Right lobe of liver (tissue), 6 donors: Measurements from ENCODE around the gene SLC44A4. TPM values are rescaled to one million over a fixed set of nuclear protein-coding genes. Genes with fewer than 3 reads are reported as not detected.
A peak's percentile ranks its signal among the peaks of the same experiment; 100 is the strongest.

Experiments used
- ATAC-seq, 4 donors: fragments of 200-7000 bp; cut with Tn5 transposase; one replicate each; pipeline ENCODE4 v1.9.1; 2020; ENCODE audit warnings: mild to moderate bottlenecking in 4 of 4, moderate library complexity in 4 of 4
- DNase-seq, 3 donors: peaks; one replicate each; pipeline ENCODE4 v3.0.0-alpha.2; 2020
- H3K27ac ChIP-seq, 3 donors: fragments of 200-600 bp; one replicate each; pipeline ENCODE4 v1.8.0; 2022
- H3K27me3 ChIP-seq, 2 donors: fragments of 200-600 bp; one replicate each; pipeline ENCODE4 v1.8.0; 2022
- H3K36me3 ChIP-seq, 4 donors: fragments of 200-600 bp; sonication (generic) in 1 of 4; one replicate each; pipeline versions ENCODE4 v1.5.1 to v1.8.0; 2017 to 2022; ENCODE audit warnings: control low read depth in 1 of 4
- H3K4me1 ChIP-seq, 4 donors: fragments of 200-600 bp; sonication (generic) in 1 of 4; one replicate each; pipeline versions ENCODE4 v1.5.1 to v1.8.0; 2017 to 2022; ENCODE audit warnings: control low read depth in 1 of 4
- H3K4me3 ChIP-seq, 3 donors: fragments of 200-600 bp; one replicate each; pipeline ENCODE4 v1.8.0; 2022
- H3K9me3 ChIP-seq, 4 donors: fragments of 200-600 bp; sonication (generic) in 1 of 4; one replicate each; pipeline versions ENCODE4 v1.5.1 to v1.8.0; 2017 to 2022; ENCODE audit warnings: control low read depth in 1 of 4
- POLR2A ChIP-seq: fragments of 450-650 bp; IDR thresholded peaks from one replicate; pipeline ENCODE4 v1.6.1; 2017; ENCODE audit warnings: antibody characterized with exemption, mild to moderate bottlenecking
- WGBS: methylation state at CpG from one replicate; pipeline ENCODE4 v1.1.6; 2018; ENCODE audit warnings: low coverage, low lambda C conversion rate; ENCODE audit not compliant: insufficient coverage; ENCODE audit errors: missing lambda C conversion rate; 5-methylcytosine and 5-hydroxymethylcytosine counted together
- intact Hi-C, 2 donors: fragments of 100-400 bp; cut with DNase I; formaldehyde crosslinking; loops; one replicate each; pipeline versions ENCODE4 v1.11.2 to v1.14.1; 2022
- total RNA-seq, 6 experiments: library from RNA; depleted of rRNA in 2 of 6; stranded (reverse); fragments of >200 nt in 2 of 6; fragmentation: NEBNext Ultra II Directional in 3 of 6; extraction: Animal tissue kit (Norgen Biotek cat#: 25700) in 3 of 6; gene quantifications; one replicate each; pipeline versions ENCODE4 v1.1.0 to v1.2.4, GENCODE V29; 2016 to 2023
- TF ChIP-seq, protein P1 (sequence below), 4 donors: fragments of 200-600 bp in 3 of 4; fragments of 450-650 bp in 1 of 4; IDR thresholded peaks; one replicate each; pipeline versions ENCODE4 v1.5.1 to v1.8.0; 2016 to 2022; ENCODE audit warnings: antibody characterized with exemption in 4 of 4, mild to moderate bottlenecking in 2 of 4
- donor health status: DM: no; HTN: yes; CAD: no.
- donor health status: DM: no; HTN: no; CAD: no.
- donor health status: DM: no; HTN: no; CAD: no.
- donor health status: DM: no; HTN: yes; CAD: no.
- donor health status: DM: no; HTN: yes; CAD: no.

Gene SLC44A4
- total RNA-seq, 6 experiments from 2014 or later, result 0.09 to 0.25 TPM; not detected in 4

GRCh38 chr6:31896493-31896855, 17.7 kb upstream of the SLC44A4 start:
- Histone ChIP-seq H3K4me1 (peaks cover 0 to 15% (median 0%) of the 10 kb centered on the region in 4 donors), H3K9me3 (no peaks in the 10 kb centered on the region), H3K36me3 (peaks cover 0 to 35% (median 1%) of the 10 kb centered on the region in 4 donors), H3K27me3 (no peaks in the 10 kb centered on the region), H3K4me3 (peak overlapping the region in 1 of 3 donors; percentile 79), H3K27ac (peak overlapping the region in 2 of 3 donors; percentile 51 to 78)
- no peak for ATAC-seq
- intact Hi-C loops, result no loop called here
- DNase-seq, result no peak
- TF ChIP-seq, protein P1, sequence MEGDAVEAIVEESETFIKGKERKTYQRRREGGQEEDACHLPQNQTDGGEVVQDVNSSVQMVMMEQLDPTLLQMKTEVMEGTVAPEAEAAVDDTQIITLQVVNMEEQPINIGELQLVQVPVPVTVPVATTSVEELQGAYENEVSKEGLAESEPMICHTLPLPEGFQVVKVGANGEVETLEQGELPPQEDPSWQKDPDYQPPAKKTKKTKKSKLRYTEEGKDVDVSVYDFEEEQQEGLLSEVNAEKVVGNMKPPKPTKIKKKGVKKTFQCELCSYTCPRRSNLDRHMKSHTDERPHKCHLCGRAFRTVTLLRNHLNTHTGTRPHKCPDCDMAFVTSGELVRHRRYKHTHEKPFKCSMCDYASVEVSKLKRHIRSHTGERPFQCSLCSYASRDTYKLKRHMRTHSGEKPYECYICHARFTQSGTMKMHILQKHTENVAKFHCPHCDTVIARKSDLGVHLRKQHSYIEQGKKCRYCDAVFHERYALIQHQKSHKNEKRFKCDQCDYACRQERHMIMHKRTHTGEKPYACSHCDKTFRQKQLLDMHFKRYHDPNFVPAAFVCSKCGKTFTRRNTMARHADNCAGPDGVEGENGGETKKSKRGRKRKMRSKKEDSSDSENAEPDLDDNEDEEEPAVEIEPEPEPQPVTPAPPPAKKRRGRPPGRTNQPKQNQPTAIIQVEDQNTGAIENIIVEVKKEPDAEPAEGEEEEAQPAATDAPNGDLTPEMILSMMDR (IDR thresholded peaks at IDR 0.05), result no peak
- TF ChIP-seq POLR2A, result no peak
- WGBS, result 50% methylated on average over 3 of the region's 4 CpGs

DNA sequence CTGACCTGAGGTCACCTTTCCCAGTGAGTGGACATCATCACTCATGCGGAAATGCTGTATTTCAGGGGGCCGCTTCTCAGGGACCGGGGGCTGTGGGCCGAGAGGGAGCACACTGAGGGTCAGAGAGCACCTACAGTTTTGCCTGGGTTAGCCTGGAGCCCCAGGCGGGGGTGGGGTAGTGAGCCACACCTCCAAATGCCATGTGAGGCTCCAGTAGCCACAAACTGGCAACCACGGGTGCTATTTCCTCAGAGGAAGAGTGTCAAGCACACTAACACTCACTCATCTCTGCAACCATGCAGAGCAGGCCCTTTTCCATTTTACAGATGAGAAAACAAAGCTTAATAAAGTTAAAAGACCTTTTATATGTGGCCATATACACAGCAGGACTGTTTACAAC, 14.0 kb upstream of the SLC44A4 start:
- Histone ChIP-seq H3K4me1 (peaks cover 0 to 4% (median 0%) of the 10 kb centered on the region in 4 donors), H3K27ac (no peak overlapping the region), H3K36me3 (peaks cover 0 to 47% (median 1%) of the 10 kb centered on the region in 4 donors), H3K4me3 (no peak overlapping the region), H3K27me3 (no peaks in the 10 kb centered on the region), H3K9me3 (no peaks in the 10 kb centered on the region)
- ATAC-seq (no peak), DNase-seq (no peak)
- TF ChIP-seq, protein P1 (IDR thresholded peaks at IDR 0.05), result no peak
- TF ChIP-seq POLR2A, result no peak
- intact Hi-C loops, result no loop called here
- WGBS, result 50% methylated on average over 1 of the region's 6 CpGs

- H3K4me3 ChIP-seq, result no peak overlapping the region
- DNase-seq (no peak), ATAC-seq (no peak)
- 85% methylated on average over 3 of the region's 3 CpGs for WGBS
- TF ChIP-seq, protein P1 (IDR thresholded peaks at IDR 0.05), result no peak
- TF ChIP-seq POLR2A, result no peak
- H3K27me3 ChIP-seq, result no peaks in the 10 kb centered on the region
- no peak overlapping the region for H3K27ac ChIP-seq
- no peaks in the 10 kb centered on the region for H3K9me3 ChIP-seq
- no peaks in the 10 kb centered on the region for H3K4me1 ChIP-seq
- intact Hi-C loops, result no loop called here
- H3K36me3 ChIP-seq, result peaks cover 0 to 73% (median 9%) of the 10 kb centered on the region in 4 donors
Observed at GRCh38 chr6:31889331-31889972, 10.7 kb upstream of the SLC44A4 start.

DNA sequence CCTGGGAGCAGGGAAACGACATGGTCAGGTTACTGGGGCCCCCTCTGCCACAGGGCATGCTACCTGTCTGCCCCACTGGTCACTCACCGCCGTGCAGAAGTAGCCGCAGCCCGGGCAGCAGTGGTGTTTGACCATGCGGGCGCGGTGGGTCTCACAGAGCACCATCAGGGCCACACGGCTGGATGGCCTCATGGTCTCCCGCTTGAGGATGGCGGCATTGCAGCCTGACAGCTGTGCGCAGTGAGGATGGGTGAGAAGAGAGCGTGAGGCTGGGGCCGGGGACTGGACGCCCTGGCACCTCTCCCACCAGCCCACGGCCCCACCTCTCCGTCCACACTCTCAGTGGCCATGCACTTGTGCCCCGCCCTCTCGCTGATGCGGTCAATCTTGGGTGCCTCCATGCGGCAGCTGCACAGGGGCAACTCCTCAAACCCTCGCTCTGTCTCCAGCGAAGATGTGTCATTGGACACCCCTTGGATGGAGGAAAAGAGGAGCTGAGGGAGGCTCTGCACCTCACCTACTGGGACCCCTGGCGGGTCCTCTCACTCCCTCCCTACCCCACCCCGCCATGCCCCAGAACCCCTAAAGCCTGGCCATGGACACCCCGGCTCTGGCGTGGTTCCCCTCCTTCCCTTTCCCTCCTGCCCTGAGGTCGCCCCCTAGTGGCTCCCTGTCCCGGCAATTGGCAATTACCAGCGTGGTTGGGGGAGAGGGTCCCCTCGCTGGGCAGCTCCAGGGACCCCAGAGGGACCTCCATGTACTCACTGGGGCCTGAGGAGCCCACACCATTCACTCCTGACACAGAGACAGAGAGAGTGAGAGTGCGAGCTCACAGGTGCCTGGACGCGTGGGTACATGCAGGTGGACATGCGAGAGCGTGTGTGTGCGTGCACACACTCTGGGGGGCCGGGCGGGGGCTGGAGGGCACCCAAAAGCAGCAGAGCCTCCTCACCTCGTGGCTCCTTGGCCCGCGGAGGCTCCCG, 9.8 kb upstream of the SLC44A4 start:
- TF ChIP-seq POLR2A, result no peak
- TF ChIP-seq, protein P1 (IDR thresholded peaks at IDR 0.05), result peak; percentile 50 to 67 (median 61)
- Histone ChIP-seq H3K27me3 (no peaks in the 10 kb centered on the region), H3K27ac (no peak overlapping the region), H3K9me3 (no peaks in the 10 kb centered on the region), H3K4me3 (no peak overlapping the region), H3K36me3 (peaks cover 0 to 65% (median 10%) of the 10 kb centered on the region in 4 donors), H3K4me1 (no peaks in the 10 kb centered on the region)
- ATAC-seq, result peak; percentile 30 to 71 (median 52)
- WGBS, result 26% methylated on average over 6 of the region's 43 CpGs
- intact Hi-C loops, result no loop called here
- peak in 1 of 3 donors; percentile 59 for DNase-seq
